Spleen (tissue), 7 donors: ENCODE results near the gene RHEX.

Source experiments
- CTCF ChIP-seq, 11 experiments: fragments of 200-600 bp in 7 of 11; fragments of 450-650 bp in 4 of 11; sonication (generic) in 4 of 11; IDR thresholded peaks in 8 of 11; conservative IDR thresholded peaks in 3 of 11; 1 replicate in 7 of 11; 2 replicates in 4 of 11; pipeline versions ENCODE4 v1.4.0 to v1.8.0; 2016 to 2021; ENCODE audit warnings: antibody characterized with exemption in 11 of 11, inconsistent platforms in 4 of 11, mild to moderate bottlenecking in 1 of 11
- POLR2A ChIP-seq, 3 donors: fragments of 450-650 bp; IDR thresholded peaks; one replicate each; pipeline ENCODE4 v1.5.1; 2017; ENCODE audit warnings: antibody characterized with exemption in 3 of 3, mild to moderate bottlenecking in 1 of 3
- donor health status: DM: no; HTN: no; CAD: no; lungs with moderate emphysema.
- donor health status: DM: no; HTN: no; CAD: no.
- donor health status: DM: no; HTN: no; CAD: no.

GRCh38 chr1:206058927-206059292 is 5.9 kb downstream of the RHEX start:
- TF ChIP-seq CTCF (IDR thresholded peaks at IDR 0.05 in 8 of 11, conservative IDR thresholded peaks at IDR 0.05 in 3 of 11) (no peak), POLR2A (IDR thresholded peaks at IDR 0.05) (no peak)
